Vagina (tissue), 2 donors: ENCODE data around the gene NOC4L.

Source experiments
- CTCF ChIP-seq, 3 experiments: fragments of 450-650 bp in 2 of 3; fragments of 200-600 bp in 1 of 3; sonication (generic) in 1 of 3; IDR thresholded peaks; one replicate each; pipeline ENCODE4 v1.5.1; 2017 to 2019; ENCODE audit warnings: antibody characterized with exemption in 3 of 3, mild to moderate bottlenecking in 2 of 3, moderate library complexity in 2 of 3
- POLR2A ChIP-seq, 2 donors: fragments of 450-650 bp; IDR thresholded peaks; one replicate each; pipeline ENCODE4 v1.6.1; 2017; ENCODE audit warnings: antibody characterized with exemption in 2 of 2, mild to moderate bottlenecking in 2 of 2, moderate library complexity in 2 of 2

DNA sequence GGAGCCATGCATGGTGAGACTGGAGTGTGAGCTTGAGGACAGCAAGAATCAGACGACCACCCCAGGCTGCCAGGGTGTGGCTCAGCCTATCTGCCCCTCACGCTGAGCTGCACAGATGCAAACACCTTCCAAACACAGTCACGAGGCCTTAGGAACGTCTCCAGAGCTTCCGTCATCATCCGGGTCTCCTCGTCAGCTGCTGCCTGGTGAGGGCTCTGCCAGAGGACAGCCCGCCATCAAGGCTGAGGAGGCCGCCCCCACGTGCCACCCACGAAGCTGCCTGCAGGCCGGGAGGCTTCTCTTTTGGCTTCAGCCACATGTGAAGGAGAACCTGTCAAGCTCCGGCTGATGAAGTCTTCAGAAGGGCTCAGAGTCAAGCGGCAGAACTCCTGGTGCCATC, 13.6 kb upstream of the NOC4L start:
- TF ChIP-seq CTCF (IDR thresholded peaks at IDR 0.05) = no peak
- no peak for TF ChIP-seq POLR2A (IDR thresholded peaks at IDR 0.05)
